Measurements from ENCODE around the gene ZNF521.

ZNF521 gene

GRCh38 chr18:25140124-25140961, 211.6 kb downstream of the ZNF521 start:
- no peak for DNase-seq (ENCODE audit: low spot score)
- in situ Hi-C loops (cut with MboI; ENCODE audit: low pct_unique_long_range_greater_than_20kb, low sequenced_read_pairs, unreplicated experiment), result no loop called here
- TF ChIP-seq, protein P1, sequence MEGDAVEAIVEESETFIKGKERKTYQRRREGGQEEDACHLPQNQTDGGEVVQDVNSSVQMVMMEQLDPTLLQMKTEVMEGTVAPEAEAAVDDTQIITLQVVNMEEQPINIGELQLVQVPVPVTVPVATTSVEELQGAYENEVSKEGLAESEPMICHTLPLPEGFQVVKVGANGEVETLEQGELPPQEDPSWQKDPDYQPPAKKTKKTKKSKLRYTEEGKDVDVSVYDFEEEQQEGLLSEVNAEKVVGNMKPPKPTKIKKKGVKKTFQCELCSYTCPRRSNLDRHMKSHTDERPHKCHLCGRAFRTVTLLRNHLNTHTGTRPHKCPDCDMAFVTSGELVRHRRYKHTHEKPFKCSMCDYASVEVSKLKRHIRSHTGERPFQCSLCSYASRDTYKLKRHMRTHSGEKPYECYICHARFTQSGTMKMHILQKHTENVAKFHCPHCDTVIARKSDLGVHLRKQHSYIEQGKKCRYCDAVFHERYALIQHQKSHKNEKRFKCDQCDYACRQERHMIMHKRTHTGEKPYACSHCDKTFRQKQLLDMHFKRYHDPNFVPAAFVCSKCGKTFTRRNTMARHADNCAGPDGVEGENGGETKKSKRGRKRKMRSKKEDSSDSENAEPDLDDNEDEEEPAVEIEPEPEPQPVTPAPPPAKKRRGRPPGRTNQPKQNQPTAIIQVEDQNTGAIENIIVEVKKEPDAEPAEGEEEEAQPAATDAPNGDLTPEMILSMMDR (IDR thresholded peaks at IDR 0.05; ENCODE audit: extremely low read depth, insufficient read depth, missing control alignments), result no peak

DNA sequence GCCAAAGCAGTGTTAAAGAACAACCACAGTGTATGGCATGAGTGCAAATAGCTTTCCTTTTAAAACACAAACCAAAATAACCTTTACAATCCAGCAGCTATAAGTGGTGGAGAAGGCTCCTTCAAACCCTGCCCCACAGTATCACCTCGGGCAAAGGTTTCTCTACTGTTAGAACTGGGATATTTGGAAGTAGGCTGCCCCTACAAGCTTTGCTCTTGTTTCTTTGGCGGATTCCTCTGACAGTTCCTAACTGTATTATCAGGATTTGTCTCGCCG, 214.8 kb downstream of the ZNF521 start:
- DNase-seq (ENCODE audit: low spot score), result no peak
- TF ChIP-seq, protein P1 (IDR thresholded peaks at IDR 0.05; ENCODE audit: extremely low read depth, insufficient read depth, missing control alignments), result no peak
- in situ Hi-C loops (cut with MboI; ENCODE audit: low pct_unique_long_range_greater_than_20kb, low sequenced_read_pairs, unreplicated experiment), result no loop called here

DNA sequence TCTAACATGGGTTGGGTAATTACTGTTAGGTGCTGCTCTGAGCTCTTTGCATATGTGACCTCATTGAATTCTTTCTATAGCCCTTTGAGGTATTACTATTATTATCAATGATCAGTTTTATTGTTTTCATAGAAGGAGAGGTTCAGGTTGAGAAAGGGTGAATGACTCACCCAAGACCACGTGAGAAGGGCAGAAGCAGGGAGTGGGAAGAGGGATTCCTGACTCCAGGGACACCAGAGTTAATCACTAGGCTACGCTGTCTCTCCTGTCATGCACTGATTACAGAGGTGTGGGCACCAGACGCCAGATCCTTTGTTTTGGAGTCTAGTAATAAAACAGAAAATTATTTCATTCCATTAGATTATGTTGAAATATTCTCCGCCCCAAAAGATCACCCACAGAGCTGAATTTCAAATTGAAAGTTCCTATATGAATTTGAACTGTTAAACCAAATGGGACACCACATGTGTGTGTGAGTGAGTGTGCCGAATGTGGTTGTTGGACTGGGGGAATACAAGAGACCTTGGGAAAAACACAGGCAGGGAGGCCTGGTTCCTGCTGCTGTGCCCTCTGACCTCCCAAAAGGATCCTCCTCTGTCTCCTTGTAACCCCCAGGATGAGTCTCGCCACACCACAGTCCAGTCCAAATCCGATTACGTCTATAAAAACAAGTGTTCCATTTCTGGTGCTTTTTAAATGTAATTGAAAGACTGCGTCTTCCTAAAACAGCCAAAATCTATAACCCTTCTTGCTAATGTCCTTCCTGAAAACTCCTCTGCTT, 215.4 kb downstream of the ZNF521 start:
- no peak for DNase-seq (ENCODE audit: low spot score)
- in situ Hi-C loops (cut with MboI; ENCODE audit: low pct_unique_long_range_greater_than_20kb, low sequenced_read_pairs, unreplicated experiment), result no loop called here
- TF ChIP-seq, protein P1 (IDR thresholded peaks at IDR 0.05; ENCODE audit: extremely low read depth, insufficient read depth, missing control alignments), result no peak

- TF ChIP-seq, protein P1 (IDR thresholded peaks at IDR 0.05; ENCODE audit: extremely low read depth, insufficient read depth, missing control alignments), result no peak
- in situ Hi-C loops (cut with MboI; ENCODE audit: low pct_unique_long_range_greater_than_20kb, low sequenced_read_pairs, unreplicated experiment), result no loop called here
- DNase-seq (ENCODE audit: low spot score), result no peak
Measured at GRCh38 chr18:25134861-25135260, 217.1 kb downstream of the ZNF521 start.

DNA sequence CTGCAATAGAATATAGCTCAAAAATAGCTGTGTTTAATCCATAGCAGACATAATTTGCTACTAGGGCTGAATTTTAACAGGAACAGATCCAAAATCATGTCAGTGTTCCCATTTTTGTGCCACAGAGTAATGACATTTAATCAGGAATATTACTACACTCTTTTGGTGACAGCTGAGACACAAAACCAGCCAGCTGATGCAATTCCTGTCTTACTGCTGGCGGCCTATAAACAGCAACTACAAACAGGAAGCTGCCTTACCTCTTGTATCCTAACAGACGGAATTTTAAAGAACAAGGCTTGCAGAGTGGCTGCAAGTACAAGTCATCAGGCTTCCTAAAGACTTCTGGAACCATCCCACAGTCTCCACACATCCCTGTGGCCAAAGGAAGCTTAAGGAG, 218.1 kb downstream of the ZNF521 start:
- TF ChIP-seq, protein P1 (IDR thresholded peaks at IDR 0.05; ENCODE audit: extremely low read depth, insufficient read depth, missing control alignments), result no peak
- DNase-seq (ENCODE audit: low spot score), result no peak
- in situ Hi-C loops (cut with MboI; ENCODE audit: low pct_unique_long_range_greater_than_20kb, low sequenced_read_pairs, unreplicated experiment), result no loop called here

GRCh38 chr18:25132786-25133496, 219.0 kb downstream of the ZNF521 start:
- no peak for DNase-seq (ENCODE audit: low spot score)
- in situ Hi-C loops (cut with MboI; ENCODE audit: low pct_unique_long_range_greater_than_20kb, low sequenced_read_pairs, unreplicated experiment), result no loop called here
- TF ChIP-seq, protein P1 (IDR thresholded peaks at IDR 0.05; ENCODE audit: extremely low read depth, insufficient read depth, missing control alignments), result no peak
